ENCODE measurements around the gene GSDMA.

DNA sequence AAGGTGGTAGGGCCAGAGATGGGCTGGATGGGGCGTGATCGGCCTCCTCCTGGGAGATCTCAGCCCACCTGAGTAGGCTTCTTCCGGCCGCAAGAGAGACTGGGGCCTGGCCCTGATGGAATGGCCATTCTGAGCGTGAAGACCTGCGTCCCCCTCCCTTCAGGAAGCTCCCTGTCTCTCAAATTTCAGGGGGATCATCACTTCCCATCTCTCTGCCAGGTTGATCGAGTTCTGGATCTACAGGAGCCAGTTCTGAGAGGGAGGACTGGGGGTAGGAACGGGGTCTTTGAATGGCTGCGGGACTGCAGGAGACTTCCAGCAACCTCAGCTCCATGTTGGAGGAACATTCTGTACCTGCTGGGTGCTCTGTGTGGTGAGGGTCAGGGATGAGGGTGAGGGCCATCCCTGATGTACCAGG lies 9.3 kb upstream of the GSDMA start:
- TF ChIP-seq, protein P1, sequence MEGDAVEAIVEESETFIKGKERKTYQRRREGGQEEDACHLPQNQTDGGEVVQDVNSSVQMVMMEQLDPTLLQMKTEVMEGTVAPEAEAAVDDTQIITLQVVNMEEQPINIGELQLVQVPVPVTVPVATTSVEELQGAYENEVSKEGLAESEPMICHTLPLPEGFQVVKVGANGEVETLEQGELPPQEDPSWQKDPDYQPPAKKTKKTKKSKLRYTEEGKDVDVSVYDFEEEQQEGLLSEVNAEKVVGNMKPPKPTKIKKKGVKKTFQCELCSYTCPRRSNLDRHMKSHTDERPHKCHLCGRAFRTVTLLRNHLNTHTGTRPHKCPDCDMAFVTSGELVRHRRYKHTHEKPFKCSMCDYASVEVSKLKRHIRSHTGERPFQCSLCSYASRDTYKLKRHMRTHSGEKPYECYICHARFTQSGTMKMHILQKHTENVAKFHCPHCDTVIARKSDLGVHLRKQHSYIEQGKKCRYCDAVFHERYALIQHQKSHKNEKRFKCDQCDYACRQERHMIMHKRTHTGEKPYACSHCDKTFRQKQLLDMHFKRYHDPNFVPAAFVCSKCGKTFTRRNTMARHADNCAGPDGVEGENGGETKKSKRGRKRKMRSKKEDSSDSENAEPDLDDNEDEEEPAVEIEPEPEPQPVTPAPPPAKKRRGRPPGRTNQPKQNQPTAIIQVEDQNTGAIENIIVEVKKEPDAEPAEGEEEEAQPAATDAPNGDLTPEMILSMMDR (IDR thresholded peaks at IDR 0.05), result no peak
- no peak for TF ChIP-seq POLR2A (IDR thresholded peaks at IDR 0.05)

Measured in vagina (tissue), 2 donors.